HG03139 (cell line): ENCODE results near the gene PACRG.

ENCODE experiments used
- ATAC-seq: cut with Tn5 transposase; IDR thresholded peaks from one replicate; pipeline ENCODE4 v1.9.1; 2021; ENCODE audit not compliant: unreplicated experiment

Gene PACRG

GRCh38 chr6:162998777-162999176, 271.0 kb downstream of the PACRG start:
- no peak for ATAC-seq

- ATAC-seq, result no peak
Observed at GRCh38 chr6:162999575-163000285, 272.0 kb downstream of the PACRG start.

GRCh38 chr6:163001330-163001729, 273.6 kb downstream of the PACRG start:
- peak; percentile 87 for ATAC-seq

GRCh38 chr6:163008186-163008585, 280.4 kb downstream of the PACRG start:
- no peak for ATAC-seq

GRCh38 chr6:163008626-163009025, 280.9 kb downstream of the PACRG start:
- no peak for ATAC-seq

GRCh38 chr6:163010145-163010544, 282.4 kb downstream of the PACRG start:
- ATAC-seq, result no peak

GRCh38 chr6:163014736-163015135, 287.0 kb downstream of the PACRG start:
- no peak for ATAC-seq

- no peak for ATAC-seq
Observed at GRCh38 chr6:163017801-163018200, 290.0 kb downstream of the PACRG start.

GRCh38 chr6:163019926-163020325, 292.2 kb downstream of the PACRG start:
- no peak for ATAC-seq

- ATAC-seq, result no peak
Observed at GRCh38 chr6:163021054-163021453, 293.3 kb downstream of the PACRG start.

GRCh38 chr6:163023700-163024099, 295.9 kb downstream of the PACRG start:
- ATAC-seq, result no peak

GRCh38 chr6:163026893-163027292, 299.1 kb downstream of the PACRG start:
- ATAC-seq, result no peak

- no peak for ATAC-seq
Observed at GRCh38 chr6:163030980-163031379, 303.2 kb downstream of the PACRG start.

- ATAC-seq, result no peak
Observed at GRCh38 chr6:163031931-163032330, 304.2 kb downstream of the PACRG start.

GRCh38 chr6:163036160-163036645, 308.4 kb downstream of the PACRG start:
- no peak for ATAC-seq

GRCh38 chr6:163038317-163038716, 310.5 kb downstream of the PACRG start:
- ATAC-seq, result no peak

GRCh38 chr6:163048345-163048744, 320.6 kb downstream of the PACRG start:
- no peak for ATAC-seq

- ATAC-seq, result no peak
Observed at GRCh38 chr6:163053667-163054344, 326.0 kb downstream of the PACRG start.

GRCh38 chr6:163054641-163055040, 326.9 kb downstream of the PACRG start:
- no peak for ATAC-seq

GRCh38 chr6:163057260-163057659, 329.5 kb downstream of the PACRG start:
- no peak for ATAC-seq

- no peak for ATAC-seq
Observed at GRCh38 chr6:163062790-163063189, 335.0 kb downstream of the PACRG start.

GRCh38 chr6:163063561-163063960, 335.8 kb downstream of the PACRG start:
- ATAC-seq, result no peak
